Right lobe of liver (tissue), 6 donors: ENCODE measurements around the gene ZNF175. TPM values are rescaled to one million over a fixed set of nuclear protein-coding genes. Genes with fewer than 3 reads are reported as not detected.

Experiments
- ATAC-seq, 4 donors: fragments of 200-7000 bp; cut with Tn5 transposase; one replicate each; pipeline ENCODE4 v1.9.1; 2020; ENCODE audit warnings: mild to moderate bottlenecking in 4 of 4, moderate library complexity in 4 of 4
- DNase-seq, 3 donors: peaks; one replicate each; pipeline ENCODE4 v3.0.0-alpha.2; 2020
- H3K27ac ChIP-seq, 3 donors: fragments of 200-600 bp; one replicate each; pipeline ENCODE4 v1.8.0; 2022
- H3K27me3 ChIP-seq, 2 donors: fragments of 200-600 bp; one replicate each; pipeline ENCODE4 v1.8.0; 2022
- H3K36me3 ChIP-seq, 4 donors: fragments of 200-600 bp; sonication (generic) in 1 of 4; one replicate each; pipeline versions ENCODE4 v1.5.1 to v1.8.0; 2017 to 2022; ENCODE audit warnings: control low read depth in 1 of 4
- H3K4me1 ChIP-seq, 4 donors: fragments of 200-600 bp; sonication (generic) in 1 of 4; one replicate each; pipeline versions ENCODE4 v1.5.1 to v1.8.0; 2017 to 2022; ENCODE audit warnings: control low read depth in 1 of 4
- H3K4me3 ChIP-seq, 3 donors: fragments of 200-600 bp; one replicate each; pipeline ENCODE4 v1.8.0; 2022
- H3K9me3 ChIP-seq, 4 donors: fragments of 200-600 bp; sonication (generic) in 1 of 4; one replicate each; pipeline versions ENCODE4 v1.5.1 to v1.8.0; 2017 to 2022; ENCODE audit warnings: control low read depth in 1 of 4
- CTCF ChIP-seq, 4 donors: fragments of 200-600 bp in 3 of 4; fragments of 450-650 bp in 1 of 4; IDR thresholded peaks; one replicate each; pipeline versions ENCODE4 v1.5.1 to v1.8.0; 2016 to 2022; ENCODE audit warnings: antibody characterized with exemption in 4 of 4, mild to moderate bottlenecking in 2 of 4
- POLR2A ChIP-seq: fragments of 450-650 bp; IDR thresholded peaks from one replicate; pipeline ENCODE4 v1.6.1; 2017; ENCODE audit warnings: antibody characterized with exemption, mild to moderate bottlenecking
- WGBS: methylation state at CpG from one replicate; pipeline ENCODE4 v1.1.6; 2018; ENCODE audit warnings: low coverage, low lambda C conversion rate; ENCODE audit not compliant: insufficient coverage; ENCODE audit errors: missing lambda C conversion rate; 5-methylcytosine and 5-hydroxymethylcytosine counted together
- intact Hi-C, 2 donors: fragments of 100-400 bp; cut with DNase I; formaldehyde crosslinking; loops; one replicate each; pipeline versions ENCODE4 v1.11.2 to v1.14.1; 2022
- long read RNA-seq: library from polyadenylated mRNA; unstranded; transcript quantifications from one replicate; pipeline ENCODE4 v2.0.0, GENCODE V29; 2019
- total RNA-seq, 6 experiments: library from RNA; depleted of rRNA in 2 of 6; stranded (reverse); fragments of >200 nt in 2 of 6; fragmentation: NEBNext Ultra II Directional in 3 of 6; extraction: Animal tissue kit (Norgen Biotek cat#: 25700) in 3 of 6; gene quantifications; one replicate each; pipeline versions ENCODE4 v1.1.0 to v1.2.4, GENCODE V29; 2016 to 2023
- donor health status: DM: no; HTN: yes; CAD: no.
- donor health status: DM: no; HTN: no; CAD: no.
- donor health status: DM: no; HTN: no; CAD: no.
- donor health status: DM: no; HTN: yes; CAD: no.
- donor health status: DM: no; HTN: yes; CAD: no.

Gene ZNF175
- total RNA-seq = 1 to 10 TPM; 1.2 to 5.2 (median 4.4) TPM
- long read RNA-seq = 0 reads

DNA sequence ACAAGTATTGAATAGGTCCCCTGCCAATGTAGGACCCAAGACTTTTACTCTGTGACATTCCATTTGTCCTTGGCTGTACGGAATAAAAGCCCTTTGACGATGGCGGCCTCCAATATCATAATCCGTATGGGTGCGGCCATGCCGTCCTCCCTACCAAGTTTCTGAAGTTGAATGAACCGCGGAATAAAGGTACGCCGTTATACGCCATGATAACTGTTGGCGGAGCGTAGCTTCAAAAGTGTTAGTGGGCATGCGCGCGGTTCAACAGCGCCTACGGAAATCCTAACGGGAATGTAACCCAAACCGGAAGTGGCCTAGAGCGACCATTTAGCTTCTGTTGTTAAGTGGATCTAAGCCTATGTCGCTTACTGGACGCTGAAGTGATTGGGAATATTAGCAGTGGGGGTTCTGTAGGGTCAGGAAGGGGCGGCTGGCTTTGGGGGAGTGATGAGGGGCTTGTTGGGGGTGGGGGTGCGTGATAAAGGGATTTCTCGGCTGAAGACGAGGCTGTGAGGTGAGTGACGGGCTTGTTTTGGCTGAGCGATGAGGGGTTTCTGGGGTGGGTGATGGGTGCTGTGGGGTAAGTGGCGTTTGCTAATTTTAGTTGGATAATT, at the start of gene ZNF175:
ZNF175 (plus strand) TSS at position 322 of the 614 bp plus-strand sequence. CDS start 2,047 bp downstream, outside the sequence.
- H3K27me3 ChIP-seq = no peaks in the 10 kb centered on the region
- TF ChIP-seq POLR2A (no peak), CTCF (IDR thresholded peaks at IDR 0.05) (no peak)
- WGBS = under 1% methylated on average over 29 of the region's 30 CpGs

DNA sequence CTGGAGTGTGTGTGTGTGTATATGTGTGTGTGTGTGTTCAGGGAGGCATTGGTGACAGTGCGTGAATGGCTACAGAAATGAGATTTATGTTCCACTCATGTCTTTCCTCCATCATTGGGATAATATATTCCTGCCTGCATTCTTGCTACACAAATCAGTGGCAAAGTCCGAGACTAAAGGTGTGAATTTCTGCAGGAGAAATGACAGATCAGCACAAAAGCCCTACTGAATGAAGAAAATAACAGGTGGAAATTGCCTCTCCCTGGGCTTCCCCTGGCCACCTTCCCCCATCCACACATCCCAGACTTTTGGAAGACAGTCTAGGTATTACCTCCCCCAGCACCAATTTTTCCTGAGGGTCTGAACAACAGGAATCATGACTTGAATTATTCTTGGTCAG, 49.7 kb upstream of the ZNF175 start:
- WGBS = 56% methylated on average over 2 of the region's 2 CpGs
- ATAC-seq = no peak

More for the DNA sequence above, at the start of gene ZNF175:
- Histone ChIP-seq H3K36me3 (peaks cover 0 to 13% (median 0%) of the 10 kb centered on the region in 4 donors), H3K9me3 (no peaks in the 10 kb centered on the region), H3K4me3 (peak within 1 kb of the TSS; percentile 36 to 68 (median 66)), H3K4me1 (peaks cover 0 to 6% (median 0%) of the 10 kb centered on the region in 4 donors), H3K27ac (no peak within 1 kb of the TSS)
- peak; percentile 99 to 100 (median 100) for ATAC-seq
- intact Hi-C loops = no loop called here
- DNase-seq = peak; percentile 85 to 95 (median 92)

DNA sequence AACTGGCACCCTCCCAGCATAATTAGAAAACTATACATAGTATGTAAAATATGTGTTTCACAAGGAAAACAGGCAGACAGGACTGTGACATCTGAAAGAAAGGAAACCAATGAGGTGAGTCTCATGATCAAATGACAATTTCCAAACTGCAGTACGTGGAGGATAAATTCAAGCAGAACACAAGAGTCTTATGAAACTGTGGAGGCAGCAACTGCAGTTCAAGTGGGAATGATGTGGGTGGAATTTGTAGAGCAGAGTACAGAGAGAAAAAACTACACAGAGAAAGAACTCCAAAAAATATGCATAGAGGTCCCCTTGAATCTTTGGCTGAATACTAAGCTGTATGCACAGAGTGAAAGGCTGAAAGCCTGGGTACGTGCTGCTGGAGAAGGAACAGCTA, 49.3 kb upstream of the ZNF175 start:
- ATAC-seq = no peak

More for the DNA sequence above, 49.7 kb upstream of the ZNF175 start:
- no peak overlapping the region for H3K4me3 ChIP-seq
- TF ChIP-seq POLR2A = no peak
- TF ChIP-seq CTCF (IDR thresholded peaks at IDR 0.05) = no peak
- H3K27ac ChIP-seq = no peak overlapping the region
- intact Hi-C loops = no loop called here
- no peaks in the 10 kb centered on the region for H3K9me3 ChIP-seq
- no peaks in the 10 kb centered on the region for H3K36me3 ChIP-seq
- no peaks in the 10 kb centered on the region for H3K4me1 ChIP-seq
- DNase-seq = no peak
- H3K27me3 ChIP-seq = no peaks in the 10 kb centered on the region

DNA sequence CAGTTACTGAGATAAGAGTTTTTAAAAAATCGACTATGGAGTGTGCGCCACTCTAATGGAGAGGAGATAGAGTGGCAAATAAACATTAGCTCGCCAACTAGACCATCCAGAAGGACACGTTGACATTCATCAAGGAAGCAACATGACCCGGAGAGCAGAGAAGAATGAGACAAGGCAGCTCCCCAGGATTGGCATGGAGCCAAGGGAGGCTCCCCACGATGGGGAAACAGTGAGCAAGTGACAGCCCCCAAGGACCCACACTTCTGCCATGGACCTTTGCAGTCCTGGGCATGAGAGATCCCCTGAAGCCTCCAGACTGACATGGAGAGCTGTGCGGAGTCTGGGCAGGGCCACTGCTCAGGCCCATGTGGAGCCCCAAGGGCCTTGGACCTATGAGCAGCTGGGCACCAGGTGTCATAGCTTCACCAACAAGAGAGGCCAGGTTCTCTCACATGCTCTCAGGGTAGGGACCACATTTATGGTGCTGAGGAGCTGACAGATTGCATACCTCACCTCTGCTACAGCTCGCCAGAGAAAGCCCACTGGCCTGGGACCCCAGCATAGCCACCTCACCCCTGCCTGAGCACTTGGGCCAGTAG, 46.3 kb upstream of the ZNF175 start:
- TF ChIP-seq POLR2A (no peak), CTCF (IDR thresholded peaks at IDR 0.05) (no peak)
- ATAC-seq = no peak
- H3K4me1 ChIP-seq = no peaks in the 10 kb centered on the region
- 48% methylated on average over 5 of the region's 8 CpGs for WGBS
- no peak overlapping the region for H3K4me3 ChIP-seq
- H3K9me3 ChIP-seq = no peaks in the 10 kb centered on the region
- no peak for DNase-seq
- H3K36me3 ChIP-seq = no peaks in the 10 kb centered on the region
- H3K27ac ChIP-seq = no peak overlapping the region
- intact Hi-C loops = no loop called here
- no peaks in the 10 kb centered on the region for H3K27me3 ChIP-seq

More for the DNA sequence above, 49.3 kb upstream of the ZNF175 start:
- H3K27me3 ChIP-seq = no peaks in the 10 kb centered on the region
- no peak overlapping the region for H3K27ac ChIP-seq
- no peaks in the 10 kb centered on the region for H3K9me3 ChIP-seq
- H3K4me1 ChIP-seq = no peaks in the 10 kb centered on the region
- no peak for TF ChIP-seq CTCF (IDR thresholded peaks at IDR 0.05)
- no peak for TF ChIP-seq POLR2A
- WGBS = 15% methylated on average over 2 of the region's 2 CpGs
- intact Hi-C loops = no loop called here
- no peak for DNase-seq
- H3K4me3 ChIP-seq = no peak overlapping the region
- H3K36me3 ChIP-seq = no peaks in the 10 kb centered on the region
